Stimulated activated memory B cell treated with anti-CD40 and anti-IgM and Interleukin-4, amounts not matched to agents 10 μg/mL and 1 μg/mL and 100 μg/mL, for 72 hours (primary cell): Measurements from ENCODE around the gene DOCK1.

Experiments used
- ATAC-seq: fragments of 150-1000 bp; cut with Tn5 transposase; 2 replicates; pipeline ENCODE4 v1.10.0; 2021
- H3K27ac Mint-ChIP-seq: one replicate; pipeline ENCODE4 v1.8.0; 2022; ENCODE audit warnings: mild to moderate bottlenecking, mixed read lengths
- H3K27me3 Mint-ChIP-seq: one replicate; pipeline ENCODE4 v1.8.0; 2022; ENCODE audit warnings: mixed read lengths
- H3K36me3 Mint-ChIP-seq: one replicate; pipeline ENCODE4 v1.8.0; 2022; ENCODE audit warnings: mixed read lengths
- H3K4me1 Mint-ChIP-seq: one replicate; pipeline ENCODE4 v1.8.0; 2022; ENCODE audit warnings: mixed read lengths
- H3K4me3 Mint-ChIP-seq: one replicate; pipeline ENCODE4 v1.8.0; 2022; ENCODE audit warnings: mild to moderate bottlenecking, moderate library complexity, mixed read lengths
- H3K9me3 Mint-ChIP-seq: one replicate; pipeline ENCODE4 v1.8.0; 2022; ENCODE audit warnings: mixed read lengths

Gene DOCK1

DNA sequence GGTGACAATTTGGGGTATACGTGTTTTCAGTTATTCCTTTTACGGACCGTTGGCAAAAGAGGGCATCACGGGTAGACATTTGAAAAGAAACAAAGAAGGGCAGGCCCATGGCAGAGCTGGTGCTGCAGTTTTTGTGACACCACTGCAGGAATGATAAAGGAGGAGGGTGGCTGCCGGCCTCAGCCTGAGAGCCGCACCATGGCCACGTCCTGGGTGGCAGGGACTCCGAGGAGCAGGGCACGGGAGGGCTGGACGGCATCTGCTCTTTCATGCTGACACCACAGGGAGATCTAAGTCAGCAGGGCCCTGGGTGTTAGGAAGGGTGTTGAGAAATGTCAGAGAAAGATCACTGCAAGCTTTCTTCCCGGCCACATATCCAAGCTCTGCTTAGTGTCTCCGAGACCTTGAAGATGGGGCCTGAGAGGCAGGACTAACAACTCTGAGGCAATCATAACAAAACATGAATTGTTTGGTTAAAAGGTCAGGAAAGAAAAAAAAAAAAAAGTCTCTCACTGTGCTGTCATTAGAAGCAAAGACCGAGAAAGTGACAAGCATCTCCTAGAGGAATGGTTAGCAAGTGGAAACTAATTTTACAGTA, 254.5 kb downstream of the DOCK1 start:
- ATAC-seq, result no peak
- no peaks in the 10 kb centered on the region for H3K9me3 Mint-ChIP-seq
- H3K4me1 Mint-ChIP-seq, result no peaks in the 10 kb centered on the region
- H3K27me3 Mint-ChIP-seq, result no peaks in the 10 kb centered on the region
- no peaks in the 10 kb centered on the region for H3K36me3 Mint-ChIP-seq
- no peak overlapping the region for H3K27ac Mint-ChIP-seq
- no peak overlapping the region for H3K4me3 Mint-ChIP-seq

DNA sequence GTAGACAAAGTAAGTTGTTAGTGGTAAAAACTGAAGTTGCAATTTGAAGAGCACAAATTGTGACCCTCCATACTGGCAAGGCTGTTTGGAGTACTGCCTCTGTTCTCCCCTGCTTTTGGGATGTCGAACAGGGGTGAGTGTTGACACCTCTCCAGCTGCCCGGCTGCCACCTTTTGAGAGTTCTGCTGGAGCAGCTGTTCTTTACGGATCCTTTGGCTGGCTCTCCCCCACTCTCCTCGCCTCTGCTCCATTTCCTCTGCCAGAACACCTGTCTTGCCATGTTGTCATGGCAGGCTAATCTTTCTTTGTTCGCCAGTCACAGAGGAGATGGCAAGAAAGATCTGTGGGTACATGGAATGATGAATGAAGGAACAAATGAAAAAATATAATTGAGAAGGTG, 256.3 kb downstream of the DOCK1 start:
- Mint-ChIP-seq H3K27me3 (no peaks in the 10 kb centered on the region), H3K27ac (no peak overlapping the region), H3K9me3 (no peaks in the 10 kb centered on the region), H3K36me3 (no peaks in the 10 kb centered on the region), H3K4me1 (no peaks in the 10 kb centered on the region), H3K4me3 (no peak overlapping the region)
- ATAC-seq, result no peak

DNA sequence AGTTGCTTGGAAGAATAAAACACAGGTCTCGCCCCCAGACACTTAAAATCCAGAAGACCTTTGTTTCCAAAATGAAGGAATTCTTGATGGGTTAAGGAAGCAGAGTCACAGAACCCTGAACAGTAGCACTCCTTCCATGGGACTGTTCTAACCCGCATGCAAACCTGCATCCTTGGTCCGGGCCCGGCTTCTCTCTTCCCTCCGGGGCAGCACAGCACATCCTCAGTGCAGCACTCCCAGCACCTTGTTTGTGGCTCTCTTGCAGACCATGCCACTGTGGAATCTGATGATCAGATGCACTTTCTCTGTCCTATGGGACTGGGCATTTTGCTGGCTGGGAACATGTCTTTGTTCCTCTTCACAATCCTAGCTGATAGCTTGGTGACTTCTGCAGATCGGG, 257.6 kb downstream of the DOCK1 start:
- H3K9me3 Mint-ChIP-seq, result no peaks in the 10 kb centered on the region
- H3K4me1 Mint-ChIP-seq, result no peaks in the 10 kb centered on the region
- H3K36me3 Mint-ChIP-seq, result no peaks in the 10 kb centered on the region
- H3K27me3 Mint-ChIP-seq, result no peaks in the 10 kb centered on the region
- H3K27ac Mint-ChIP-seq, result no peak overlapping the region
- no peak overlapping the region for H3K4me3 Mint-ChIP-seq
- no peak for ATAC-seq

DNA sequence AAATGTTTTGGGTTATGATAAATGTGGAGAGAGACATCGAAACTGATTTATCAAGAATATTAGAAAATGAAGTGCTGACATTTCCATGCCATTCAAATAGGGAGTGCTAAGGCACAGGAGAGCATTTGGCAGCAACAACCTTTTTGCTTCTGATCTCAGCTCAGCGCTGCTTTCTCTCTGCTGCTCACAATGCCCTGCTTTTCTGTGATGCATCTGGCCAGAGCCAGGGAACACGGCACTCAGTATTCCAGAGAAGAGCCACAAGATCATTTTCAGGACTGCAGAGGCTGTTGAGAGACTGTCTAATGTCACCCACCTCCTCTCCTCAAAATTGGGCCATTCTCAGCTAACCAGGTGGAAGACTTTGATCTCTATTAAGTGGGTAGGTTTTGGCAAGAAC, 263.0 kb downstream of the DOCK1 start:
- H3K4me3 Mint-ChIP-seq, result no peak overlapping the region
- H3K9me3 Mint-ChIP-seq, result no peaks in the 10 kb centered on the region
- no peak overlapping the region for H3K27ac Mint-ChIP-seq
- H3K4me1 Mint-ChIP-seq, result no peaks in the 10 kb centered on the region
- ATAC-seq, result no peak
- no peaks in the 10 kb centered on the region for H3K27me3 Mint-ChIP-seq
- no peaks in the 10 kb centered on the region for H3K36me3 Mint-ChIP-seq

DNA sequence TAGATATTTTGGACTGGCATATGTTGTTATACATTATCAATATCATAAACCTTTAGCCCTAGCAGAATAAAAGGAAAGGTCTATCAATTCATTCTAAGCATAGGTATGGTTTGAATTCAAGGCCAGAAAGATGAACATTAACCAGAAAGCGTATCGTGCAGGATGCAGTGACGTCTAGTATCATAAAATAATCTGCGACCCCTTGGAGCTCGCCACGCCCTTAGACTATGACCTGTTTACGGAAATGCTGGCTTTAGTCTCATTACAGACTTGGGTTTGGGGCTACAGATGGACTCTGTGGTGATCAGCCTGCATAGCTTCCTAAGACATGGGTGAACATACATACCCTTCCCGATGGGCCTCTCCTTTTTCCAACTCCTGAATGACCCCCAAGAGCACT, 269.6 kb downstream of the DOCK1 start:
- peaks cover 3% of the 10 kb centered on the region for H3K9me3 Mint-ChIP-seq

DNA sequence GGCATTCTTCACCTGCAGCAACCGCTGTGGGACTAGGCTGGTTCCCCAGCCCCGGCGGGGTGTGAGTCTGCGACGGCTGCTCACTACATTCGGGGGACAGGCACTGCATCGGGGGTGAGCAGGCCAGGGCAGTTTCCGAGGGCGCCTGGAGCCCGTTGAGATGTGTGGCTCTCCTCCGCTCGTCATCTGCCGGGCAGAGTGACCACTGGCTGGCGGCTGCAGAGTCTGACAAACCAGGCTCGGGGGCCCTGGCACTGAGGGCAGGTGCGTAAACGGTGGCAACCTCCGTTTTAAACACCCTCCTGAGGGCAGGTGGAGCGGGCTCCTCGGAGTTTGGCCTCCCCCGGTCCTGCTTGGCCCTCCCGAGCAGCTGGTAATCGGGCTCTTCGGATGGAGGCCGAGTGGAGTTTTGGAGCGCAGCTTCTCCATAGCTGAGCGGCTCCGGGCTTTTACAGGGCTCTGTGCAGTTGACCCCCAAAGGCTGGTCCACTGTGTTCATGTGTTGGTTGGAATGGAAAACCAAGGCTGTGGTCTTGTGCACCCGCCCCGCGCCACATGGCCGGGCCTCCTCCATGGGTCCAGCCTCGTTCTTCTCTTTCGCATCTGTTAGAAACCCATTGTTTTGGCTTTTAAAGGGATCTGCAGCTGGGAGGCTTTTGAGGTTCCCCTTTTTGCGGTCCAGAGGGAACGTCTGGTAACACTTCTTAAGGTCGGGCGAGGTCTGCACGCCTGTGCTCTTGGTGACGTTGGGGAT, 270.3 kb downstream of the DOCK1 start:
- no peak for ATAC-seq
- Mint-ChIP-seq H3K4me1 (no peaks in the 10 kb centered on the region), H3K27ac (no peak overlapping the region), H3K9me3 (peaks cover 3% of the 10 kb centered on the region), H3K4me3 (no peak overlapping the region), H3K36me3 (no peaks in the 10 kb centered on the region), H3K27me3 (no peaks in the 10 kb centered on the region)

More for the DNA sequence above, 269.6 kb downstream of the DOCK1 start:
- Mint-ChIP-seq H3K4me1 (no peaks in the 10 kb centered on the region), H3K36me3 (no peaks in the 10 kb centered on the region), H3K27ac (no peak overlapping the region), H3K27me3 (no peaks in the 10 kb centered on the region), H3K4me3 (no peak overlapping the region)
- no peak for ATAC-seq

DNA sequence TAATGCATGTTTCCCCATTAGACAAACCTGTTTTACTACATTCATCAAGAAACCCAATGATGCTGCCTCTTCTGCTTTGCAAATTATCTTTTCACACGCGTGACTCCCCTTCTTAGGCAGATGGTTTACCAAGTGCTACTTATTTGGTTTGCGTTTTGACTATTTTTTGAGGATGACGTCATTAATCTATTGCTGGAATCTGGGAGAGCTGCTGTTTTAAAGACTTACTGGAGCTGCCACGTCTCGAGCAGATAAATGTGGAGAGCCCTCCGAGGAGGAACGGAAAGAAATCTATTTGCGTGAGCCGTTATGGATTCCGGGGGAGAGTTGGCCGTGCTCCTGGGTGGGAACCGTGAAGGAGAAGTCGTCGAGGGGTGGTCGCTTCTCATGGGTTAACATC, 271.4 kb downstream of the DOCK1 start:
- Mint-ChIP-seq H3K4me1 (no peaks in the 10 kb centered on the region), H3K9me3 (peaks cover 3% of the 10 kb centered on the region), H3K36me3 (no peaks in the 10 kb centered on the region), H3K27ac (no peak overlapping the region), H3K4me3 (no peak overlapping the region), H3K27me3 (no peaks in the 10 kb centered on the region)
- no peak for ATAC-seq

DNA sequence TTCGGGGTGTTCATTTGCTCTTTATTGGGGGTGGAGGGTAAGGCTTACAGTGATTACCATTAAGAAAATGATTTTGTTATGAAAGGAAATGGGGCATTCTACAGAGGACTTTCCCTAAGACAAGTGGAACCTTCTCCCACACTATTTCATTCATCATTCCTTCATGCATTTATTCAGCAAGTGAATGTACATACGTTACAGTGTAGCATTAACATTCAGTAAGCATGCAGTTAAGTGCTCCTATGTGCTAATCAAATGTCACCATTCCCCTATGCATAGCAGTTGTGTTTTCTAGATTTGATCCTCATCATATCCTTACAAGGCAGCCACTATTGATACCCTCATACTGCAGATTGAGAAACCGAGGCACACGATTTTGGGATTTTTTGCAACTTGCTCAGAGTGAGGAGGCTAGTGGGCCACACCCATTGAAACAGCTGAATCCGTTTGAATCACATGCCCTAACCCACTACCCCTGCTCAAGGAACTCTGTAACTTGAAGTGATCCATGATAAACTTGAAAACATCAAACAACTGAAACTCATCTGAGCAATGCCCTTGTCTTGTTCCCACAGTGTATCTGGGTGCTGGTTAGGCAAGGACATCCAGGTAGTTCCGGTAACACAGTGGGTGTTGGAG, 274.5 kb downstream of the DOCK1 start:
- Mint-ChIP-seq H3K4me1 (no peaks in the 10 kb centered on the region), H3K27me3 (no peaks in the 10 kb centered on the region), H3K9me3 (peaks cover 3% of the 10 kb centered on the region), H3K27ac (no peak overlapping the region), H3K36me3 (no peaks in the 10 kb centered on the region), H3K4me3 (no peak overlapping the region)
- no peak for ATAC-seq

DNA sequence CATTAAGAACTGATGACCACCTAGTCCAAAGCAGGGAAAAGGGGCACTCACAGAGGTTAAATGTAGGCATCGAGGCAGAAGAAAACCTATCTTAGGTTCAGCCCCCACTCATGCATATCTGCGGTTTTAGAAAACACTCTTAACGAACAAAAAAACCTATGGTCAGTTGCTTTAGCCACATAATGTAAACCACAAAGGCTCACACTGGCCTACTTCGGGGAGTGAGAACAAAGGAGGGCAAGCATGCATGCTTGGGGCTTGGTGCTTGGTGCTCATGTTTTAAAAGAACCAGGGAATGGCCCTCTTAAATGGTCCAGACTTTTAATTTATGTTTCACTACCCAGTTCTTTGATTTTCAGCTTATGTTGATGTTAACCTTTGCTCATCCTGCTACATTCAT, 276.9 kb downstream of the DOCK1 start:
- Mint-ChIP-seq H3K27ac (no peak overlapping the region), H3K4me1 (no peaks in the 10 kb centered on the region), H3K9me3 (peaks cover 2% of the 10 kb centered on the region), H3K36me3 (no peaks in the 10 kb centered on the region), H3K4me3 (no peak overlapping the region), H3K27me3 (no peaks in the 10 kb centered on the region)
- no peak for ATAC-seq

DNA sequence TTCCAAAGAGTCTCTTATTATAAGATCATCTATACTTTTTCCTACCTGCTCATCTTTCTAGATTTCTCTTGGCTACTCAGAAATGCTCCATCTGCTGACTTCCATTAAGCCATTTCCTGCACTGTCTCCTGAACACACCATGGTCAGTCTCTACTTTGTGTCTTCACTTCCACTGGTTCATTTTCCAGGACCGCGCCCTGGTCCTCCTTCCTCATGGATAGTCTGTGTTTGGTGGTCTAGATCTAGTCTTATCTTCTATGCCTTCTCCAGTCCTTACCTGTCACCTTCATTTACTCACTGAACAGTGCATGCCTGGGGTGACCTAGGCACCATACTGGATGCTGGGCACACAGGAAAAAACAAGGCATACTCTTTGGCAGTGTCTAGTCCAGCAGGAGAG, 279.4 kb downstream of the DOCK1 start:
- Mint-ChIP-seq H3K4me1 (no peaks in the 10 kb centered on the region), H3K27me3 (no peaks in the 10 kb centered on the region), H3K4me3 (no peak overlapping the region), H3K9me3 (peaks cover 2% of the 10 kb centered on the region), H3K36me3 (no peaks in the 10 kb centered on the region), H3K27ac (no peak overlapping the region)
- ATAC-seq, result no peak

DNA sequence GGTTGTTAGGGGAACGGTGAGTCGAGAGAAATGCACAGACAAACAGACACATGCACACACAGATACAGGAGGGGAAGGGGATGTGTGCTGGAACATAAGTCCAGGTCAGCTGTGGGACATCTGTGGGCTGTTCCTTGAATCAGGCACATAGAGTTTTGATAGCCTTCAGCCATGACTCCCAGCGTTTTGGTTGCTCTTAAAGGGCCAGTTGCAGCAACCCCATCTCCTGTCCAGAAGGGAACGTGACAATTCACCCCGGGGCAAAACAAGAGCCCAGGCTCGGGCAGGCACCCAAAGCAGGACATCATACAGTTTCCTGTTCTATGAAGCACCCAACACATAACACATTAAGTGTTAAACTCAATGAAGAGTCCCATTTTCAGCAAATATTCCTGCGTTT, 281.6 kb downstream of the DOCK1 start:
- no peak overlapping the region for H3K27ac Mint-ChIP-seq
- no peaks in the 10 kb centered on the region for H3K36me3 Mint-ChIP-seq
- no peak for ATAC-seq
- no peak overlapping the region for H3K4me3 Mint-ChIP-seq
- H3K27me3 Mint-ChIP-seq, result no peaks in the 10 kb centered on the region
- no peaks in the 10 kb centered on the region for H3K4me1 Mint-ChIP-seq
- peaks cover 6% of the 10 kb centered on the region for H3K9me3 Mint-ChIP-seq

DNA sequence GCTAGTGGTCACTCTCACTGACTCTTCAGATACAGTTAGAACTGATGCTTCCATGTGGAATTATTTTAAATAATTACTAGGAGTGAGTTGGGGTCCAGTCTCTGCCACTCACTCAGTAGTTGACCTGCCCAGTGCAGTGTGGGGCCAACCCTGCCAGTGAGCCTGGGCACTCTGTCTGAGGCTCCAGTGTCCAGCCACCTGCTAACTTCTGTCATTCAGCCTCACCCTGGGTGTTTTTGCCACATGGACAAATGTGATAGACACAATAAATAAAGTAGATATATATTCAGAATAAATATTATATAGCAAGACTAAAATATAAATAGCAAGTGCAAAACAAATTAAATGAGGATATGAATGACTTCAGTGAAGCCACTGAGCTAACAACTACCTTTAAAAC, 284.0 kb downstream of the DOCK1 start:
- ATAC-seq, result no peak
- Mint-ChIP-seq H3K27ac (no peak overlapping the region), H3K4me1 (no peaks in the 10 kb centered on the region), H3K27me3 (no peaks in the 10 kb centered on the region), H3K4me3 (no peak overlapping the region), H3K36me3 (no peaks in the 10 kb centered on the region), H3K9me3 (peaks cover 6% of the 10 kb centered on the region)

DNA sequence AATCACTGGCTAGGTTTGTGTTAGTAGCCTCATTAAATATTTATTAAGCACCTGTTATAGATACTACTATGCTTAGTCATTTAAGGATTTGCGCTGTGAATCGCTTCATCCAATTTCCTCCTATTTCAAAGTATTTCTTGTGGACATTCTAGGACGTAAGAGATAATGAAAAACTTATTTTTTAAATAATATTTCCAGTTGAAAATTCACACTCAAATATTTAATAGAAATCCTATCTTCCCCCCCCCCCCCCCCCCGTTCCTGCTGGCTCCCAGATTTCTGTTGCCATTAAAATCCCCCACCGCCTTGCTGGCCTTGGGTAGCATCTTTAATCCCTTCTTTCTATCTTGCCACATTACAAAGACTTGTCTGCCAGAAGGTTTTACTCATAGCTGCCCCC, 285.2 kb downstream of the DOCK1 start:
- Mint-ChIP-seq H3K4me3 (no peak overlapping the region), H3K27ac (no peak overlapping the region), H3K9me3 (peaks cover 6% of the 10 kb centered on the region), H3K27me3 (peaks cover 11% of the 10 kb centered on the region), H3K36me3 (no peaks in the 10 kb centered on the region), H3K4me1 (no peaks in the 10 kb centered on the region)
- no peak for ATAC-seq

DNA sequence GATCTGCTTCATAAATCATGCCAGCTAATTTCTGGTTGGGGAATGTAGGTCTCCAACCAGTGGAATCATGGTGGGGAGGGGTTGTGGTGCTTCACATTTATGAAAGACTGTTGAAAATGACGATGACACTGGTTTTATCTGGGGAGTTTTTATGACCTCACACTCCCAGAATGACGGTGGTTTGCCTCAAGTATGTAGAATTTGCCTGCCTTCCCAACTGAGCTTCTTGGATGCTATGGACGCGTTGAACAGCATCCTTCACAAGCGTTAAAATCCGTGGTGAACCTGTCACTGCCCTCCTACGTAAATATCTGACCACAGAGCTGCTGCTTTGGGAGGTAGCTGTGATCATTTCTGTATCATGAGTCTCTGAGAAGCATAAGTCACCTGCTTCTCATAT, 287.9 kb downstream of the DOCK1 start:
- H3K9me3 Mint-ChIP-seq, result peaks cover 3% of the 10 kb centered on the region
- H3K4me1 Mint-ChIP-seq, result no peaks in the 10 kb centered on the region
- ATAC-seq, result no peak

DNA sequence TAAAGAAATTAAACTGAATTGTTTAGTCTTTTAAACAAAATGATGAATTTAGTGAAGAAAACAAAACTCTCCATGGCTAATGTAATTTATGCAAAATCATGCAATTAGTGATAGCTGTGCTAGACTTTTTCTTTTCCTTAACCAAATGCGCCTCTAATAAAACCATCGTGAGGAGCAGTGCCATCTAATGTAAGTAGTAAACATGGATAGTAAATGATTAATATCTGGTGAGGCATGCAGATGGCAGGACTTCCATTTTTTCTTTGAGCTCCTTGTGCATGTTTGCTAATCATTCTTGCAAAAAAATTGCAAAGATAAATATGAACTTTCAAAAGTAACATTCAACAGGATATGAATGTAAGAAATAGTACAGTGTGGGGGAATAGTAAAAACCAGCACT, 288.9 kb downstream of the DOCK1 start:
- peaks cover 3% of the 10 kb centered on the region for H3K9me3 Mint-ChIP-seq
- no peak overlapping the region for H3K4me3 Mint-ChIP-seq
- no peak for ATAC-seq
- no peaks in the 10 kb centered on the region for H3K4me1 Mint-ChIP-seq
- no peak overlapping the region for H3K27ac Mint-ChIP-seq
- H3K27me3 Mint-ChIP-seq, result peaks cover 27% of the 10 kb centered on the region
- no peaks in the 10 kb centered on the region for H3K36me3 Mint-ChIP-seq

More for the DNA sequence above, 287.9 kb downstream of the DOCK1 start:
- Mint-ChIP-seq H3K4me3 (no peak overlapping the region), H3K27me3 (peaks cover 25% of the 10 kb centered on the region), H3K36me3 (no peaks in the 10 kb centered on the region), H3K27ac (no peak overlapping the region)

DNA sequence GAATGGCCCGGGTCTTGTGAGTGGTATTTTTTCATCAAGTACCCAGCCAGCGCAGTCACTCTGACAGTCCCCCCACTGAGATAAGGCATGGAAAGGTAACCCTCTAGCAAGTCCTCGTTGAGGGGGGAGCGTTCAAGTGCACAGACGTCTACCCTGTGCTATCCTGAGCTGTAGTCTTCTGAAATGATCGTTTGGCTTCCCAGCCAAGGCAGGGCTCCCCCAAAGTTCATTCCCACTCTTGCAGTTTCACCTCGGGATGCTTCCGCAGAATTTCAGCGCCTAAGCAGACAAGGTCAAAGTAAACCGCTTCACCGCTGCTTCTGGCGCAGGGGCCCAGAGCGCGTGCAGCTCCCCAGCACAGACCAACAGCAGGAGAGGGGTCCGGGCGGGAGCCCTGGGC, 289.4 kb downstream of the DOCK1 start:
- Mint-ChIP-seq H3K4me3 (no peak overlapping the region), H3K27me3 (peaks cover 27% of the 10 kb centered on the region), H3K36me3 (no peaks in the 10 kb centered on the region), H3K4me1 (no peaks in the 10 kb centered on the region), H3K9me3 (peaks cover 3% of the 10 kb centered on the region), H3K27ac (no peak overlapping the region)
- no peak for ATAC-seq
